HG03066 (cell line): Measurements from ENCODE around the gene TMED10.

ENCODE experiments used
- ATAC-seq: cut with Tn5 transposase; IDR thresholded peaks from one replicate; pipeline ENCODE4 v1.9.1; 2021; ENCODE audit warnings: low read depth; ENCODE audit not compliant: unreplicated experiment

TMED10 gene

DNA sequence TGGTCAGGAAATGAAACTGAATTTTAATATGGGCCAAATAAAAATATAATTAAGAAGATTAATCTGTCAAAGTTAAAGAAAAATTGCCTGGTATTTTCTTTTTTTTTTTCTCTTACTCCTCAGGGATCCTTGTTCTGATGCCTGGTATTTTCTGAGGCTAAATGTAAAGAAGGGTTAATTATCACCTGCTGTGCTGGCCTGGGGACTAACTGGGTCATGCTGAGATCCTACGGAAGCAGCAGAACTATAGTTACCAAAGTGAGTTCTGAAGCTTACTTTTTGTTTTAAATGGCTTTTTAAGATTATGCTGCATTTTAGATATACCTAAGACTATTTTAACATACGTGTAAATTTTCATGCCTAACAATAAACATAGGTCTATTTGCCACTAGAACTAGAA lies 83.7 kb downstream of the TMED10 start:
- ATAC-seq, result no peak

GRCh38 chr14:75091251-75091650 lies 85.2 kb downstream of the TMED10 start:
- ATAC-seq, result no peak

DNA sequence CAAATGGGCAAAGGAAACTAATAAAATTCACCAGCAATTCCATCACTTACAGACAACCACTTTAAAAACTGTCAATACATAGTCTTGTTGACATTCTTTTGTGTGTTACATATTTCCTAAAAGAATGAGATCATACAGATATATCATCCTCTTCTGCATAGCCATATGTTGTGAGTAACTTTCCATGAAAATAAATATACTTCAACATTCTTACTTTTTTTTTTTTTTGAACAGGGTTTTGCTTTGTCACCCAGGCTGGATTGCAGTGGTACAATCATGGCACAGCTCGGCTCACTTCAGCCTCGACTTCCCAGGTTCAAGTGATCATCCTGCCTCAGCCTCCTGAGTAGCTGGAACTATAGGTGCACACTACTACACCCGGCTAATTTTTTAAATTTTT lies 86.1 kb downstream of the TMED10 start:
- ATAC-seq, result no peak

DNA sequence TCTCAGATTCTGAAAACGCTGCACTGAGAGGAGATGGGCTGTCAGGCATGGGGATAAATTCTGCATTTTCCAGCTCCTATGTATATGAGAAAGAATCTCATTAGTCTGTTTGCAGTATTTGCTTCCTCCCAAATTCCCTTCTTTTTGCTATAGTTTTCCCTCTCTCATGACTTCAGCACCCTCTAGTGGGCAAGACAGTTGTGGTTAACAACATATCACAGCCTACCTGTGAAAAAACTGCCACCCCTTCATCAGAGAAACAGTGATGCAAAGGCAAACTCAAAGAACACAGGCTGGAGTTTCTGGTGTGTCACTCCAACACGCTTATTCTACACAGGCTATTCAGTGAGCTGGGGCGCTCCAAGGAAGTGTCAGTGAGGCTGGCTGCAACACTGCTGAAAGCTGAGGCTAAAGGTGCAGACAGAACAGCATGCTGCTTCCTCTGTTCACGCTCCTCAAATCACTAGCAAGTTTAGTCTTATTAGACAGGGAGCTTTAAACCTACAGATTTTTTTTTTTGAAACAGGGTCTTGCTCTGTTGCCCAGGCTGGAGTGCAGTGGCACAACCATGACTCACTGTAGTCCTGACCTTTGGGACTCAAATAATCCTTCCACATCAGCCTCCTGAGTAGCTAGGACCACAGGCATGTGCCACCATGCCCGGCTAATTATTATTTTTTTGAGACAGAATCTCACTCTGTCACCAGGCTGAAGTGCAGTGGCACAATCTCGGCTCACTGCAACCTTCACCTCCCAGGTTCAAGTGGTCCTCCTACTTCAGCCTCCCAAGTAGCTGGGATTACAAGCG lies 87.6 kb downstream of the TMED10 start:
- ATAC-seq, result no peak

GRCh38 chr14:75088153-75088552 lies 88.3 kb downstream of the TMED10 start:
- no peak for ATAC-seq

GRCh38 chr14:75084513-75084912 lies 91.9 kb downstream of the TMED10 start:
- no peak for ATAC-seq

DNA sequence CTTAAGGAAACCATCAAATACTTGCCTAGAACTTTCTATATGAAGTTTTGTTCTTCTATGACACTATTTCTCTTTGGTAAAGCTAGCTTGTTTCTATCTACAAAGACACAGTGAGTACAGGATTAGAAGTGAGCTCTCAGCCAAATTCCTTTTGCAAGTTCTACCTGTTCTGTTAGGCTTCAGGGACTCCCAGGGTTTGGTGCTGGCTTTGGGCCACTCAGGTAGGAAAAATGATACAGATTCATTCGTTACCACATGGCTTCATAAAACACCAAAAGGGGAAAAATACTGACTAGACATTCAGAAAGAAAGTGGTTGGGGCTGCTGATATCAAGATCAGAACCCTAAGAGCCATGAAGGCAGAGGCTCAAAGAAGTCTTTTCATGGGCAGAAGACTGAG lies 93.1 kb downstream of the TMED10 start:
- ATAC-seq, result no peak

DNA sequence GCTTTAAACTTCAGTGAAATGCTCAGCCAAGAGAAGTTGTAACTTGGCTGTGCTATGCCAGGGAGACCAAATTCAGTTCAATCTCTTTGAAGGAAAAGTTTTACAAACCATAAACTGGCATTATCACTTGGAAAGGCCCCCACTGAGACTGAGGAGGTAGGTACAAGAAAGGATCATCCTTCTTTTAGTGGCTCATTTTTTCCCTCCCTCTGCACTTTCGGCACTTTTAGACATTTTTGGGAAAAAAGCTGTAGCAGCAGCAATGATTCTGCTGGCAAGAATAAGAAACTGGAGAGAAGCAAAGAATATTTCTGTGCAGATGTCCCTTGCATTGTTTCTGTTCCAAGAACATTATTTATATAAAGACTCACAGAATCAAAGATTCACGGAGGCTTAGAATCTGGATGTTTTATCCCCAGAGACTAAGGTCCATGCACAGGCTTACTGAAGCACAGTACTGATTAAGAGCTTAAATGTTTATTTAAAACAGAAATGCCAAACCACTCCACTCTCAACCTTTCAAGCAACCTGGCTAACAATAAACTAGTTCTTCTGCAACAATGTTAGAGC lies 94.7 kb downstream of the TMED10 start:
- ATAC-seq, result no peak
